Measurements from ENCODE around the gene IL17RA.

The IL17RA gene

DNA sequence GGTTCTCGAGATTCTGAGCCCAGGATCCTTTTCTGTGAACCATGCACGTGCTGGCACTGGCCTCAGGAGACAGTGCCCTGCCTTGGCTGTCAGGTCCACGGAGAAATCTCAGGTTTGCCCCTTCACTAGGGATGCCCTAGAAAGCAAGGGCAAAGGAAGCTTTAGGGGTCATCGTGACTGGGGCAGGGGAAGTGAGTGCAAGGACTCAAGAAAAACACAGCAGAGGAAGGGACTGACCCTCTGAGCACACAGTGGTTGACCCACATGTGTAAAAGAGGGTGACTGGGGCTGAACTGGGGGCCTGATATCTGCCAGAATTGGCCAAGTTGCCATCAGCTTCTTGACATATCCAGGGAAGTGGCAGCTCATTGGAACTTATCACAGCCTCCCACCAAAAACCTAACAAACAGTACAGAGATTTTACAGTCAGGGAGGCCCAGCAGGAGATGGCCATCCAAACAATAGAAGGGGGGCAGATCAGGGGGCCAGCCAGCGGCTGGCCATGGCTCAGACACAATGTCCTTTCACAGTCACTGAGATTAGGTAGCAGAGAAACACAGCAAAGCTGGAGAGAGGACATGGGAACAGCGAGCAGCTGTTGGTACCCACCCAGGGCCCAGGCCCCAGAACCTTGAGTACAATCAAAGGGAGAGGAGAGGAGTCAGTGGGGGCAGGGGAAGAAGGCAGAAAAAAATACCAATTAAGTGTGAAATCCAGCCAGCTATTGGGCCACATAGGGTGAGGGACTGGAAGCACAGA, 32.0 kb downstream of the IL17RA start:
- FAIRE-seq (no peak), DNase-seq (ENCODE audit: insufficient read length, low spot score) (no peak)
- TF ChIP-seq POLR2A (IDR thresholded peaks at IDR 0.05; ENCODE audit: low read depth, low read length): no peak

DNA sequence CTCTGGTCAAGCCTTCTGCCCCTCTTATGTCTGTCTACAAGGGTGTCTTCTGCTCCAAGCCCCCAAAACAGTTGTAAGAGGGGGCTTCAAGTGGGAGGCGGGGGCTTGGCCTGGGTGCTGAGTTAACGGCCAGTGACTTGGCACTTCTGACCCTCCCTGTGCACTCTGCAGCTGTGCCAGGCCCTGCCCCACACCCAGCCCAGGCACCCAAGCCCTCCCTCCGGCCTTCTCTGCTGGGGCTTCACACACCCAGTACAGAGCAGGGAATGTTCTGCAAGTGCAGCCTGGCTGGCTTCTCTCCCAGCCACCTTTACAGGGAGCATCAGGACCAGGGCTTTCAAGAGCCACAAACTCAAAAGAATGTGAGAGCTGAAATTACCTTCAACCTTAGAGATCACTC, 32.6 kb downstream of the IL17RA start:
- TF ChIP-seq POLR2A (IDR thresholded peaks at IDR 0.05; ENCODE audit: low read depth, low read length): no peak
- FAIRE-seq: no peak
- no peak for DNase-seq (ENCODE audit: insufficient read length, low spot score)

DNA sequence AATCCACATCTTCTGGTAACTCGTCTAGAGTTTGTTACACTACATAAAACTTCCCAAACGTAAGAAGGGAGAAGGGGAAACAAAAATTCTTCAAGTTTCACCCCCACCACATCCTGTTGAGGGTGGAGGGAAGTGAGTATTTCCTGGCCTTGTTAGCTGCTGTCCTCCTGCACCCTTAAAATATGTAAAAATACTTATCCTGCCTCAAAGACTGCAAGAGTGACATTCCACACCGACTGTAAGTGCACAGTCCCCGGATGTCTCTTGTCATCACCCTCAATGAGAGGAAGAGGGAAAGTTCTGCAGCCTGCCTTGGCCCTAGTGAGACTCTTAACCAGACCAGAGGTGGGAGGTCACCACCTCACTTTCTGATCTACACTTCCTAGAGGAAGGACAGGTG, 33.1 kb downstream of the IL17RA start:
- FAIRE-seq (no peak), DNase-seq (ENCODE audit: insufficient read length, low spot score) (no peak)
- TF ChIP-seq POLR2A (IDR thresholded peaks at IDR 0.05; ENCODE audit: low read depth, low read length): no peak

DNA sequence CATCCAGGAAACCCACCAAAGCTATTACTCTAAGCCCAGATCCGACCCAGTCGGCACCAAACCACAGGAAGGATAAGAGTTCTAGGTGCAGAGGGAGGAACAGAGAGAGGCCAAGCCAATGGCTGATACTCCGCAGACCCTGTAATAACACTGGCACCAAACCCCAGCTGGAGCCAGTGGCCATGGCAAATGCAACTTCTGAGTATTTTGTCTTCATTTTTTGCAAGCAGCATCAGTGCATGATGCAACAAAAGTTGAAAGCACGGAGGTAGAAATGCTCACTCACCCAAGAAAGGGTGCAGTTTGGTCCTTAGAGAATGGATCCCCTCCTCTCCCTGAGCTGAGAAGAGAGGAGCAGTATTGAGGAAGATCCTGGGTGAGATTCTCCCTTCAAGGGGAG, 33.5 kb downstream of the IL17RA start:
- DNase-seq (ENCODE audit: insufficient read length, low spot score) (no peak), FAIRE-seq (no peak)
- TF ChIP-seq POLR2A (IDR thresholded peaks at IDR 0.05; ENCODE audit: low read depth, low read length): no peak

DNA sequence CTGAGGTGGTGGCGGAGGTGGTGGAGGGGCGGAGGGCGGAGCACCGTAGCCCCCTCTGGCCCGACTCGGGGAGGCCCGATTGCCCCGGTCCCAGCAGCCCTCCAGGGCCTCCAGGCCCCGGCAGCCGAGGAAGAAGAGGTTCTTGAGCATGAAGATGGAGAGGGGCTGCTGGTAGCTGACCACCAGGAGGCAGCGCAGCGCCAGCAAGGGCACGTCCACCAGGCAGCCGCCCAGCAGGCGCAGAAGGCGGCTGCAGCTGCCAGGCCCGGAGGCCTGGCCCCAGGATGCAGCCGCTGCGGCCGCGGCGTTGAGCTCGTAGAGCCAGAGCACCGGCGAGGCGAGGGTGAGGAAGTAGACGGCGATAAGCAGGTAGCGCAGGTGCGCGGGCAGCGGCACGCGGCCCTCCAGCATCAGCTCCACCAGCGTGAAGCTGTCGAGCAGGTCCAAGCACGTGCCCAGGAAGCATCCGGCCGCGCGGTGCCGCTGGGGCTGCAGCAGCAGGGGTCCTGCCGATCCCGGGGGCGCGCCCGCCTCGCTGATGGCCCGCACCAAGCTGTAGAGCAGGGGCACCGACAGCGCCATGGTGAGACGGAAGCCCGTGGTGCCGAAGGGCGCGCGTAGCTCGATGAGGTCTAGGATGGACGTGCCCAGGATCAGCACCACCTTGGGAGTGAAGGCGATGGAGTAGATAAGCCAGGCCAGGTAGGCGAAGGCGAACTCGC, 34.8 kb downstream of the IL17RA start:
- FAIRE-seq: no peak
- TF ChIP-seq POLR2A (IDR thresholded peaks at IDR 0.05; ENCODE audit: low read depth, low read length): no peak
- DNase-seq (ENCODE audit: insufficient read length, low spot score): no peak

DNA sequence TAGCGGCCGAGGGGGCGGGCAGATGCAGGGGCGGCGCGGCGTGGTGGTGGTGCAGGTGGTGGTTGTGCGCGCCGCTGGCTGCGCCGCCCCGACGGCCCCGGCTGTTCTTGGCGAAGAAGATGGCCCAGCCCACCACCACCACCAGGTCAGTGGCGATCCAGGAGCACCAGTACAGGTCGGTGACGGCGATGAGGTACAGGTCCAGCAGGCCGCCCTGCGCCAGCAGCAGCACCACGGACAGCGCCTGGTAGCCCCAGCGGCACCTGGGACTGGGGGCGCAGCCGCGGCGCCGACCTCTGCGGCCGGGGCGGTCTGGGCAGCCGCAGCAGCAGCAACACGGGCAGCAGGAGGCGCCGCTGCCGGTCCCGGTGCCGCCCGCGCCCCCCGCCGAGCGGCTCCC, 35.5 kb downstream of the IL17RA start:
- DNase-seq (ENCODE audit: insufficient read length, low spot score) (no peak), FAIRE-seq (no peak)
- no peak for TF ChIP-seq POLR2A (IDR thresholded peaks at IDR 0.05; ENCODE audit: low read depth, low read length)

DNA sequence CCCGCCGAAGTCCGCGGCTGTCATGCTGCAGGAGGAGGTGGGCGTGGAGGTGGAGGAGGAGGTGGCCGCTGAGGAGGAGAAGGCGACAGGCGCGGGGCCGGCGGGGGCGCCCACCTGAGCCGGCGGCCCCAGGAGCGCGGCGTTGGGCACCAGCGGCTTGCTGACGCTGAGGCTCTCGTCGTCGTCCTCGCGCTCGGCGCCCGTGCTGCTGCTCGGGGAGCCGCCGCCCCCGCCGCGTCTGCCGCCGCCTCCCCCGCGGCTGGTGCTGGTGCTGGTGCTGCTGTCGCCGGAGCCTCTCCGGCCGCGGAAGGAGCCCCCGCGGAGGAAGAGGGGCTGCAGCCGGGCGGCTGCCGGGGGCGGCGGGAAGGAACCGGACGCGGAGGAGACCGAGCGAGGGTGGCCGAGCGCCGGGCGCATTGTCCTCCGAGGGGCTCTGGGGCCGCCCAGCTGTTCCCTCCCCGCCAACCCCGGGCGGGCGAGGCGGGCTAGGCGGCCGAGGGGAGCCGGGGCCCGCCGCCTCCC, 36.0 kb downstream of the IL17RA start:
- DNase-seq (ENCODE audit: insufficient read length, low spot score) (no peak), FAIRE-seq (no peak)
- no peak for TF ChIP-seq POLR2A (IDR thresholded peaks at IDR 0.05; ENCODE audit: low read depth, low read length)

DNA sequence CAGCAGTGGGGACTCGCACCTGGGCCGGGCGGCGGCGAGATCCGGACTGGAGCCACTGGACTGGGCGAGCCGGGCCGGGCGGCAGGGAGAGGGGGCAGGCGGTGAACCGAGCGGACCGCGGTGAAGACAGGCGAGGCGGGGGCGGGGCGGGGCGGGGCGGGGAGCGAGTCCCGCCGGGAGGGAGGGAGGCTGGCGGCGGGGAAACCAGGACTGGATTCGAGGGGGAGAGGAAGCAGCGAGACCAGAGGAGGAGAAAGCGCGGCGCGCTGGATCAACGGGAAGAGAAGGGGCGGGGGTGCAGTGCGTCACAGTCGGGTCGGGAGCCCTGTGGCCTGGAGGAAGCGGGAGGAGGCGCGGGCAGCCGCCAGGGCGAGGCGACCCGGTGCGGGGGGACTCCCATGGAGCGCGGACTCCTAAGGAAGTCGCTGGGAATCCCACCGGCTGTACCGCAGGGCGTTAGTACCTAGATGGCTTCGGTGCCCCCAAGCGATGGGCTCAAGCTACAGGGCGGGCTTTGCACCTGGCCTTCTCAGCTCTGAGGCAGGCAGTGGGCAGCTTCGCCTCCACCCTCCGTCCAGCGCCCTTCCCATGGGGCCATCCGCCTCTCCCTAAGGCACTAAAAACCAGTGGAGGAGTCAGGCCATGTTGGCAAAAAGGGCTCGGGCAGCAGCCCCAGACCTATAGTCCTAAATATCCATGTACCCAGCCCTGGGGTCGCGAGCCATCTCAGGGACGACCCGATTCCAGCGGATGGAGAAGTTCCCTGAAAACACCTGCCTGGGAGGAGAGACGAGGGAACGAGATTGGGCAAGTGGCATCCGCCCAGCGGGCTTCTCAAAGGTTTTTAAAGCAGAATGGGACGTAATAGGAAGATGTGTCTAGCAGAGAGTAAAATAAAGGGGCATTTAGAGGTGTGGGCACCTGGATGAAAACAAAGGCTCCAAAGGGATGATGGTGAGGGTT, 36.7 kb downstream of the IL17RA start, which contains the start of gene TMEM121B:
TMEM121B (minus strand) TSS at position 128 of the 963 bp plus-strand sequence. CDS start 233 bp downstream, outside the sequence.
- FAIRE-seq (no peak), DNase-seq (ENCODE audit: insufficient read length, low spot score) (peak; percentile 24)
- no peak for TF ChIP-seq POLR2A (IDR thresholded peaks at IDR 0.05; ENCODE audit: low read depth, low read length)

DNA sequence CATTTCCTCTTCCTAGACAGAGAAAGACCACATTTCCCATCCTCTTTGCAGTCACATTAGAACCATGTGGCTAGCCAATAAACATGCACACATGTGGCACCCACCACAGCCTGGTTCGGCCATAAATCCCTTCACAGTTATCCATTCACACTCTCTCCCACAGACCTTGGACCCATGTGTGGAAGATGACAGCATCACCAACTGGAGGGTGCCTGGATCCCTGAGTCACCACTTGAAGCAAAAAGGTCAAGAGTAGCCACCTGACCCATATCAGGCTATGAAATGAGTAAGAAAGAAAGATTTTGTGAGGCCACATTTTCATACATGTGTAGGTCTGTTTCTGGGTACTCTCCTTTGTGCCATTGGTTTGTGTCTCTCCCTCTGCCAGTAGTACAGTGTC, 45.4 kb downstream of the IL17RA start:
- peak; percentile 53 for DNase-seq (ENCODE audit: insufficient read length, low spot score)
- TF ChIP-seq POLR2A (IDR thresholded peaks at IDR 0.05; ENCODE audit: low read depth, low read length): no peak
- no peak for FAIRE-seq

DNA sequence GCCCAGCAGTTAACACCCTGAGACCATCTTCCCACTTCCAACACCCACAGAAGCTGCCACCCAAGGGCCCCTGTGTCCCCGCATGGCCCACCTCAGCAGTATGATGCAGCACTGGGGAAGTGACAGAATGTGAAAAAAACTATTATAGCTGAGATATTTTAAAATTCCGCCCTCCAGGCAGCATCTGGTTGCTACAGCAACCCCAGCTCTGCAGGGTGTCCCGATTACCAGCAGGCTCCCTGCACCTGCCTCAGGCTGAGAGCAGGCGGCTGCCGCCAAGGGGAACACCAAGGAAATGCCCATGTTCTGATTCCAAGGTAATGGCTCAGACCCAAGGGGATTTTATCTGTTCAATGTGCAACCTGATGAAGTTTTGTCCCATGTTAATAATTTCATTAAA, 46.9 kb downstream of the IL17RA start:
- no peak for TF ChIP-seq POLR2A (IDR thresholded peaks at IDR 0.05; ENCODE audit: low read depth, low read length)
- no peak for DNase-seq (ENCODE audit: insufficient read length, low spot score)

DNA sequence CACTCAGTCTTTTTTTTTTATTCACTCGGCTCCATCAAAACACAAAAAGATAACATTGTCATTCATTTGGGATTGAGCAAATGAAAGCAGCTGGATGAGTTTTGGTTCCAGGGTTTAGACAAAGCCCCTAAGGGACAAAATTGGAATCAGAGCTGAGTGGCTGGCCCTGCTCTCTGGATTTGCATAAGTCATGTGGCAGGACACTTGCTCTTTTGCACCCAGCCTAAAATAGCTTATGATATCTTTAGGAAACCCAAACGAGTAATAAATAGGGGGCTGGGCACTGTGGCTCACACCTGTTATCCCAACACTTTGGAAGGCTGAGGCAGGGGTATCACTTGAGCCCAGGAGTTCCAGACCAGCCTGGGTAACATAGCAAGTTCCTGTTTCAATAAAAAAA, 47.3 kb downstream of the IL17RA start:
- TF ChIP-seq POLR2A (IDR thresholded peaks at IDR 0.05; ENCODE audit: low read depth, low read length): no peak
- FAIRE-seq (no peak), DNase-seq (ENCODE audit: insufficient read length, low spot score) (no peak)

More for the DNA sequence above, 46.9 kb downstream of the IL17RA start:
- no peak for FAIRE-seq

DNA sequence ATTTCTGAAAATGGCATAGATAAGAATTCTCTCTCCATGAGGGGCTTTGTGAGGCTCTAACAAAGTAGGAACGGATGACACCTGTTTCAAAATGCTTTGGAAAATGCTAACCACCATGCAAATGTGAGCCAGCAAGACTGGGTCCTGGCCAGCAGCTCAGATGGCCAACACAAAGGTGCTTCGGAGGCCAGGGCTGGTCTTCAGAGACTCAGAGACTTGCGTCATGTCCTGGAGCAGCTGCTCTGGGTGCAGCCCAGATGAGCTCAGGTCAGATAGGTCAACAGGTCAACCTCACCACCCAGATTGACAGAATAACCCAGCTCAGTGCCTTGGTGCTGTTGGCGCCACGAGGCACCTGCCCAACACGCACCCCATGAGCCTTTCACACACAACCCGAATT, 48.3 kb downstream of the IL17RA start:
- TF ChIP-seq POLR2A (IDR thresholded peaks at IDR 0.05; ENCODE audit: low read depth, low read length): no peak
- FAIRE-seq (no peak), DNase-seq (ENCODE audit: insufficient read length, low spot score) (no peak)

DNA sequence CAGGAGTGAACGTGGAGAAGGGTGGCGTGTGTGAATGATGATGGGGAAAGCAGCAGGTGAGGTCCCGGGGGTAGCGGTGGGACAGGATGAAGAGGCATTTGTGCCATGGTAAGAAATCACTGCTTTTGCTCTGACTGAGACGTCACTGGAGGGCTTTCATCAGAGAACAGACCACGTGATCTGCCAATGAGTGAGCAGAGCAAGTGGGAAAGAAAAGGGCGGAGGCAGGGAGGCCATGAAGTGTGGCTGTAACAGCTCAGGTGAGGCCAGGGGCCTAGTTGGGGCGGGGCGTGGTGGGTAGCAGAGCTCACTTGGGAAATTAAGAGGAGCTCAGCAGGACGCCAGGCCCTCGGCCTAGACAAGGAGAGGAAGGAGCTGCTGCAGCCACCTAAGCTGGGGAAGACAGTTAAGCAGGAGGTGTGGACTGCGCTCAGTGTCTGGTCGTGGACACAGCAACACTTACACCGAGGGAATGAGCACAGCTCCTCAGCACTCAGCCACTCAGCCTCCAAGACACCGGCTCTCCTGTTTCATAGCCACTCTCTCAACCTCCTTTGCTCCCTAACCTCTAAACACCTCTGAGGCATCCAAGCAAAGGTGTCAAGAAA, 50.5 kb downstream of the IL17RA start:
- DNase-seq (ENCODE audit: insufficient read length, low spot score) (no peak), FAIRE-seq (no peak)
- TF ChIP-seq POLR2A (IDR thresholded peaks at IDR 0.05; ENCODE audit: low read depth, low read length): no peak

Data from H54 (cell line).